GM19023 (cell line): ENCODE results near the gene GPRC5A.
"Not testable (repeated sequence)": the region's sequence is repeated elsewhere in the genome, so short reads cannot be mapped to it uniquely, and the experiment has no call there.

ENCODE experiments used
- ATAC-seq: cut with Tn5 transposase; IDR thresholded peaks from one replicate; pipeline ENCODE4 v1.9.1; 2021; ENCODE audit warnings: mild to moderate bottlenecking, moderate library complexity; ENCODE audit not compliant: unreplicated experiment

The GPRC5A gene, protein sequence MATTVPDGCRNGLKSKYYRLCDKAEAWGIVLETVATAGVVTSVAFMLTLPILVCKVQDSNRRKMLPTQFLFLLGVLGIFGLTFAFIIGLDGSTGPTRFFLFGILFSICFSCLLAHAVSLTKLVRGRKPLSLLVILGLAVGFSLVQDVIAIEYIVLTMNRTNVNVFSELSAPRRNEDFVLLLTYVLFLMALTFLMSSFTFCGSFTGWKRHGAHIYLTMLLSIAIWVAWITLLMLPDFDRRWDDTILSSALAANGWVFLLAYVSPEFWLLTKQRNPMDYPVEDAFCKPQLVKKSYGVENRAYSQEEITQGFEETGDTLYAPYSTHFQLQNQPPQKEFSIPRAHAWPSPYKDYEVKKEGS

DNA sequence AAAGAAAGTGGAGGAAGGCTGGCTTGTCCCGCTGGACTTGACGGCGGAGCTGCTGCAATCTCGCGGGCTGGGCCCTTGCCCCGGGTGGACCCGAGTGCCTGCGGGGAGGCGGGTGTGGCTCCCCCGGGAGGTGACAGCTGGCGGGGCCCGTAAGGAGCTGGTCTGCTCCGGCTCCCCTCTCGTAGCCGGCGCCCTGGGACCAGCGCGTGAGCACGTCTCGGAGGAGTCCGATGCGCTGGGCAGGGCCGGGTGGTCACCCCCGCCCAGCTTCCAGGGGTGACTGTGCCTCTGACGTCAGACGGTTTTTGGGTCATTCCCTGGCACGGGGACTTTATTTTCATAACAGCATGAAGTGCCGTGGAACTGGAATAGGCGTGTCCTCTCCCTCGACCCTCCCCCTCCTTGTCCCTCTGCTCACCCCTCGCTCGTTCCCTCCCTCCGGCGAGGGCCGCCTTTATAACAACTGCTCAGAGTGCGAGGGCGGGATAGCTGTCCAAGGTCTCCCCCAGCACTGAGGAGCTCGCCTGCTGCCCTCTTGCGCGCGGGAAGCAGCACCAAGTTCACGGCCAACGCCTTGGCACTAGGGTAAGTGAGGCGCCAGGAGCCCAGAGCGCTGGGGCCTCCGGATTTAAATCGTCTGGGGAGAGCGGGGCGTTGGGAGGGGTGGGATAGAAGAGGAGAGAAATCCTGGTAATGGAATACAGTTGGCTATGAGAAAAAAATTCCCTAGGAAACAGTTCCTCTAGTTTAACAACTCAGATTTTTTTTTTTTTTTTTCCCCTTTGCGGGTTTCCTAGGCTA lies at the start of gene GPRC5A:
GPRC5A (plus strand) TSS at position 483 of the 801 bp plus-strand sequence. CDS start 16,688 bp downstream, outside the sequence.
- peak; percentile 32 for ATAC-seq

DNA sequence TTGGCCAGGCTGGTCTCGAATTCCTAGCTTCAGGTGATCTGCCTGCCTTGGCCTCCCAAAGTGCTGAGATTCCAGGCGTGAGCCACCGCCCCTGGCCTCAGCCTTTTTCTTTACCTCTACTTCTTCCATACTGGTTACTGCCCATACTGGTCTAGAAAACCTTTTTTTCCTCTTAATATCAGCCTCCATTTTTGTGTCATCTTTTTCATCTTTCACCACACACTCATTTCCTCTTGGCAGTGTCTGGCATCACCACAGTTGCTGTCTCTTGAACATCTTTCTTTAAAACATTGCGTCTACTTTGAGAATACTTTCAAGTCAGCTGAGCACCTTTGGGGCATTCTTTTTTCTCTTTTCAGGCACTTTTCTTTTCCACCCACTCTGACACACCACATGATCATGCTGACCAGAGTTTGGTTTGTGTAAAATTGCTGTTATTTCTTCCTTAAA lies 45.5 kb upstream of the GPRC5A start:
- ATAC-seq, result no peak

DNA sequence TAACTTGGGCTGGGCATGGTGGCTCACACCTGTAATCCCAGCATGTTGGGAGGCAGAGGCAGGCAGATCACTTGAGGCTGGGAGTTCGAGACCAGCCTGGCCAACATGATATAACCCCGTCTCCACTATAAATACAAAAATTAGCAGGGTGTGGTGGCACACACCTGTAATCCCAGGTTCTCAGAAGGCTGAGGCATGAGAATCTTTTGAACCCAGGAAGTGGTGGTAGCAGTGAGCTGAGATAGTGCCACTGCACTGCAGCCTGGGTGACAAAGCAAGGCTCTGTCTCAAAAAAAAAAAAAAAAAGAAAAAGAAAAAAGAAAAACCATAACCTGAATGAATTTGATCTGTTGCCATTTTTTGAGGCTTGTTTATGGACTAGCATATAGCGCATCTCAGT lies 44.6 kb upstream of the GPRC5A start:
- not testable (repeated sequence) for ATAC-seq

DNA sequence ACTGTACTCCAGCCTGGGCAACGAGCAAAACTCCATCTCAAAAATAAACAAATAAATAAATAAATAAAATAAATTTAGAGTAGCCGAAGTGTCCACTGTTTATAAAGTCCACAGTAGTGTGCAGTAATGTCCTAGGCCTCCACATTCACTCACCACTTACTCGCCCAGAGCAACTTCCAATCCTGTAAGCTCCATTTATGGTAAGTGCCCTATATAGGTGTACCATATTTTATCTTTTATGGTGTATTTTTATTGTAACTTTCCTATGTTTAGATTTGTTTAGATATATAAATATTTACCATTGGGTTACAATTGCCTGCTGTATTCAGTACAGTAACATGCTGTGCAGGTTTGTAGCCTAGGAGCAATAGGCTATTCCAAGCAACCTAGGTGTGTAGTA lies 37.9 kb upstream of the GPRC5A start:
- ATAC-seq, result no peak

DNA sequence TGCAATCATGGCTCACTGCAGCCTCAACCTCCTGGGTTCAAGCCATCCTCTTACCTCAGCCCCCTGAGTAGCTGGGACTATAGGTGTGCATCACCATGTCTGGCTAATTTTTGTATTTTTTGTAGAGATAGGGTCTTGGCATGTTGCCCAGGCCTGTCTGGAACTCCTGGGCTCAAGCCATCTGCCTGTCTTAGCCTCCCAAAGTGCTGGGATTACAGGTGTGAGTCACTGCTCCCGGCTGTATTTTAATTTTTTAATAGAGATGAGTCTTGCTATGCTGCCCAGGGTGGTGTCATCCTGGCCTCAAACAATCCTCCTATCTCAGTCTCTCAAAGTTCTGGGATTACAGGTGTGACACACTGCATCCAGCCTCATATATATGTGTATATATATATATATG lies 31.7 kb upstream of the GPRC5A start:
- ATAC-seq, result no peak

DNA sequence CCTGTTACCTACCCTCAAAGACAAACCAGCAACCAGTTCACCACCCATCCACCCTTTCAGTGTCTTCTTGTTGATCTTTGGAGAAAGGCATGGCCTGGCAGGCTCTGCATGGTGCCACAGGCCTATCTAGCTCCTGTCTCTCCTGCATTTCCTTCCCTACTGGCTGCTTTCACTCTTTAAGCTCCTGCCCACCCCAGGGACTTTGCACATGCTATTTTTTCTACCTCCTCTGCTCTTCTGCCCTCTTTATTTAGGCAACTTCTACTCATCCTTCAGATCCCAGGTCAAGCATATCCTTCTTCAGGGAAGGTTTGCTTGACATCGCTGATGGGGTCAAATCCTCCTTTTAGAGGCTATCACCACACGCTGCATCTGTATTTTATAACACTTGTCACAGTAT lies 27.1 kb upstream of the GPRC5A start:
- no peak for ATAC-seq

DNA sequence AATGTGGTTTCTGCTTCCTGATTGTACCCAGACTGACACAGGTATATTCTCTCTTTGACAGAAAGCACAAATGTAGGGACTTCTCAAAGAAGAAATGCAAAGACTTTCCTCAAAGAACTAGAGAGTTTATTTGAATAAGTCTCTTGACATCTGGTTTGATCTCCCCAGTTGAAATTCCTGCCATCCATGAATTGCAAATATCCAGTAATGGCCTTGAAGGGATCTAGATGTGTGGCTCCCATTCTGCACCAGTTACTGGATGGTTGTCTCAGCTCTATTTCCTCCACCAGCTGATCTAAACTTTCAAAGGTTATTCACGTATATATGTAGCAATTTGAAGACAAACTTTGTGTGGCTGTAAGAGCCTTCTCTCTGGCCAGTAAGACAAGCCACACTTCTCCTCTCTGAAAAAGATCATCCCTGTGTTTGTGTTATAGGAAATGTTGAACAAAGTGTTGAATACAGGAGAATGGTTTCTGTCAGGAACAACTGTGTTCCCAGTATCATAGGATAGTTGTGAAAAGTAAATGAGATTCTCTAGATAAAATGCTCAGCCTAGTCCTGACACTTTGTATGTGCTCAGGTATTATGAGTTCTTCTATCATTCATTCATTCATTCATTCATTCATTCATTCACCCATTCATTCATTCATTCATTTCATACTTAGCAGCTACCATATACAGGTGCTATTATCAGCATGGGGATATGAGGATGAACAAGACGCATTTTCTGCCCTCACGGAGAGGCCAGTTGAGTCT lies 22.7 kb upstream of the GPRC5A start:
- no peak for ATAC-seq

DNA sequence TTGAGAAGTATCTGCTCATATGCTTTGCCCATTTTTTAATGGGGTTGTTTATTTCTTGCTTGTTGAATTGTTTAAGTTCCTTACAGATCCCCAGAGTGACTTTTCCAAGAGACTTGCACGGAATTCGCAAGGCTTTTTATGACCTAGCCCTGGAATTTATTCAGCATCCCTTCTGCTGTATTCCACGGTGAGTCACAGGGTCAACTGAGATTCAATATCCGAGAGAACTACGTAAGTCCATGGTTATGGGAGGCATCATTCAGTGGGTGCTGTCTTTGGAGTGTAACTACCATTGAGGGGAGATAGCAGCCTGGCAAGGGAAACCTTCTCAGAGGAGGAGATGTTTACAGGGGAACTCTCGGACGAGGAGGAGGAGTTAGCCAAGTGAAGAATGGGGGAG lies 20.9 kb upstream of the GPRC5A start:
- ATAC-seq, result no peak

DNA sequence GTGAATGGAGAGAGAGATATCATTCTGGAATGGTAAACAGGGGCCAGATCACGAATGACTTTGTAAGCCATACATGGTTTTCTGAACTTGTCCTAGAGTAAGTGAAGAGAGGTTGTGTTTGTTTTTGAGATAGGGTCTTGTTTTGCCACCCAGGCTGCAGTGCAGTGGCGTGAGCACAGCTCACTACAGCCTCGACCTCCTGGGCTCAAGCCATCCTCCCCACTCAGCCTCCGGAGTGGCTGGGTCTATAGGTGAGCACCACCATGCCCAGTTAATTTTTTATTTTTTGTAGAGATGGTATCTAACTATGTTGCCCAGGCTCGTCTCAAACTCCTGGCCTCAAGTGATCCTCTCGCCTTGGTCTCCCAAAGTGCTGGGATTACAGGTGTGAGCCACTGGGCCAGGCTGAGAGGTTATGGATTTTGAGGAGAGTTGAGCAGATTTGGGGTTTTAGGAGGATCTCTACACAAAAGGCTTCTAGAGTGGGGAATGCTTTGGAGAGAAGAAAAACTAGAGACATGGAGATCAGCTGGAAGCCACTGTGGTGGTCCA lies 19.7 kb upstream of the GPRC5A start:
- no peak for ATAC-seq

DNA sequence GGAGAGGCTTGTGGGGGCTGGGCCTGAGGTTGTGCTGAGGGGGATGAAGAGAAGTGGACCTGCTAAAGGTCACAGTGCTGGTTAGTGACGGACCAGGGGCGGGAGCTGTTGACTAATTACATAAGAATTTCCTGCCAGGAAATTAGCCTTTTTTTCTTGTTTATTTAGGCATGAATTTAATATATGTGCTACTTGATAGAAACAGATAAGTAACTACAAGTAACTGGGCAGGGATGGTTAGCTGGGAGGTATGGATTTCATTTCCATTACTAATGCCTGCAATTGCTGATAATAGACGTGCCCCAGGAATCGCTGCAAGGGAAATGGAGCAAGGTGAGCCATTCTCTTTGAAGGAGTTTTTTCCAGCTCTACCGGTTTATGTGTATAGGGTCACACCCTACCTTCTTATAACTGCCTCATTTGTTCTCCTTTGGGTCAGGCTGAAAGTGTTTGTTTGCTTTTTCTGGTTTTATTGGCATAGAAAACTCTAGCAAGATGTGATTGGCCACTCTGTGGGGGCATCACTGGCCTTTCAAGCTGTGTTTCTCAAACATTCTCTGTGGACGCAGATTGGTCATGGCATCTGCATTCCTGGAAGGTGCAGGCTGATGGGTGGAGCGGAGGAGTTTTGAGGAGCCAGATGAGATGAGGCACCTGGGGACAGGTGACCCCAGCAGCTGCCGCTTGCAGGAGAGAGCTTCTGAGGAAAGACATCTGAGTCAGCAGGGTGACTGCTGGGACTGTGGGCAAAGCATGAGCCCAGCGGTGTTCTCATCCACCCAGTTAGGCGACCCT lies 19.0 kb upstream of the GPRC5A start:
- ATAC-seq, result no peak

DNA sequence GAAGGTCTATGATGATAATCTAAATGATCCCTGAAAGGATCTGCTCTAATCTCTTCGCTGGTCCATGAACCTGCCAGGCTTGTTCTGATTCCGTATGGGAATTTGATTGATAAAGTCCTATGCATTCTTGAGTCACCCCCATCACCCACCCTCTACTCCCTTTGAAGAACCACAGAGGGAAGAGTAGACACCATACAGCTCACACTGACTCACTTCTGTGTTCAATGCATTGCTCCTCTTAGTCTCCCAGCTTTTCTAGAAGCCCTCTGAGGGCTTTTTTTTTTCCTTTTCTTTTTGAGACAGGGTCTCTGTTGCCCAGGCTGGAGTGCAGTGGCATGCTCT lies 18.5 kb upstream of the GPRC5A start:
- no peak for ATAC-seq

DNA sequence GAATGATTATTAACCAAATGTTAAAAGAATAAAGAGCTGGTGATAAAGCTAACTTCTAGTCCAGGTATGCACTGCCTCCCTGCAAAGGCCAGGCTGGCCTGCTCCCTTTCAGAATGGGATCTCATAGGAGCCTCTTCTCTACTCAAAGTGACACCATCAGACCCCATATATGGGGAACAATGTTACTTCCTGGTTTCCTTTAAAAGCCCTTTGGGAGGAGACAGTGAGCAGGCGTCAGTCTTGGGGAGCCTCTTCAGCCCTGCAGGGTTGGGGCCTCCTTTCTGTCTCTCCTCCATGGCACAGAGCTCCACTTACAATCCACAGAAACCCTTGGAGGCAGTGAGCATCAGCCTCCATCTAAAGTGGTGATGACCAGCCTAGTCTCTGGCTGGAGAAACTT lies 17.3 kb upstream of the GPRC5A start:
- ATAC-seq, result no peak

DNA sequence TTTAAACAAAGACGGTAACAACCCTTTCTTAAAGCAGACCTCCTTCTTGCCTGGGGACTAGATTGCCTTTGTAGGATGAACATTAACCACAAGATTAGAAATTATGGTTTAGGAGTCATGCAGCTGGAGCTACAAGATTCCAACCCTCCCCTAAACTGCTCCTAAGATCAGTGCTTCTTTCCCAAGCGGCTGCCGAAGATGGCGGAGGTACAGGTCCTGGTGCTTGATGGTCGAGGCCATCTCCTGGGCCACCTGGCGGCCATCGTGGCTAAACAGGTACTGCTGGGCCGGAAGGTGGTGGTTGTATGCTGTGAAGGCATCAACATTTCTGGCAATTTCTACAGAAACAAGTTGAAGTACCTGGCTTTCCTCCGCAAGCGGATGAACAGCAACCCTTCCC lies 16.1 kb upstream of the GPRC5A start:
- ATAC-seq, result not testable (repeated sequence)

DNA sequence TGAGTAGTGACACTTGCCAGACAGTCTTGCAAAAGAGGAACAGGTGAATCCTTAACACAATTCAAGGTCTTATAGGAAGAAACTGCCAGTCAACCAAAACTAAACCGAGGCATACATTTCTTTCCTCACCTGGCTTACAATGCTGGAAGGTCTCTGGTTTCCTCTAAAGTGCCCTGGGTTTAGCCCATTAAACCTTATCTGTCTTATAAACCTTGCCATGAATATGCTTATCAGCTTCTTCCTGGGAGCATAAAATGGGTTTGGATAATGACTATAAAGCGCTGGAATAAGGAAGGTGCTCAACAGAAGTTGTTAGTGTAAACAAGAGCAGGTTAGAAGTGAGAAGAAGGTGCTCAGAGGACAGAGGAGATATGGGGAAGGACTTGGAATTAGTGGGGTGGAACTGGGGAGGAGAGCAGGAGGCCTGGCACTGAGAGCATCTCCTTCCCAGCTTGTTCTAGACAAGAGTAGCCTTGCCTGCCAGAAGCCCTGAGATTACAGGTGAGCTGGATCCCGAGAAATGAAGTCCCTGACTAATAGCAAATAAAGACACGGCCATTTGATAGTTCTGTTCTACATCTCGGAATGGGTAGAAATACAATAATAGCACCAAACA lies 14.1 kb upstream of the GPRC5A start:
- ATAC-seq, result no peak

DNA sequence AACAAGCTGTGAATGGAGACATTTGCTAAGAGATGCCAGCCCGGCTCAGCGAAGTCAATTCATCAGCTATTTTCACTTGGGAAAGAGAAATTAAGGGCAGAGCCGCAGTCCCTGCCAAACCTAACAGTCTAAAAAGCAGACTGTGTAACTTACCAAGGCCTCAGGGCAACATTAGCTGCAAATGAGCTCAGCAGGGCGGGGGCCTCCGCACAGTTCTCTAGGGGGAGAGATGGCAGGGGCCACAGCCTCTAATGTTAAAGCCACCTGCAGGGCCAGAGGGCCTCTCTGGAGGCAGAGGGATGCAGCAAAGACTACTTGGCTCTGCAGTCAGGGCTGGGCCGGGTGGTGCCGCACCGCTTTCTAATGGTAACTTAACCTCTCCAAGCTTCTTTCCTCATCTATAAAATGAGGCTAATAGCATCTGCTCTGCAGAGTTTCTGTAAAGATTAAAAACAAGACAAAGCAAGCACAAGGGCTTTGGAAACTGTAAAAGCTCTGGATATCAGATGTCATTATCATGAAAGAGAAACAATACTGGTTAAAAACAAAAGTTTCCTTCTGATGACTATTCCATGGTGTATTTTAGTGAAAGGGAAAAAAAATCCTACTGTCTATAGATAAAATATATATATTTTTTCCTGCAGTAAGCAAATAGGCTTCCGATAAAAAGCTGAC lies 13.4 kb upstream of the GPRC5A start:
- ATAC-seq, result no peak

DNA sequence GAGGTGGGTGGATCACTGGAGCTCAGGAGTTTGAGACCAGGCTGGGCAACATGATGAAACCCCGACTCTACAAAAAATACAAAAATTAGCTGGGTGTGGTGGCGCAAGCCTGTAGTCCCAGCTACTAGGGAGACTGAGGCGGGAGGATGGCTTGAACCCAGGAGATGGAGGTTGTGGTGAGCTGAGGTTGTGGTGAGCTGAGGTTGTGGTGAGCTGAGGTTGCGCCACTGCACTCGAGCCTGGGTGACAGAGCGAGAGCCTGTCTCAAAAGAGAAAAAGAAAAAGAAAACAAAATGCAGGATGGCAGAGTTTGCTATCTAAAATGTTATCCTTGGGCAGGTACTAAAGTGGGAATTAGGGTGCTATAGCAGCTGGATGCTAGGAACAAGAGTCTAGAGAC lies 10.8 kb upstream of the GPRC5A start:
- no peak for ATAC-seq

DNA sequence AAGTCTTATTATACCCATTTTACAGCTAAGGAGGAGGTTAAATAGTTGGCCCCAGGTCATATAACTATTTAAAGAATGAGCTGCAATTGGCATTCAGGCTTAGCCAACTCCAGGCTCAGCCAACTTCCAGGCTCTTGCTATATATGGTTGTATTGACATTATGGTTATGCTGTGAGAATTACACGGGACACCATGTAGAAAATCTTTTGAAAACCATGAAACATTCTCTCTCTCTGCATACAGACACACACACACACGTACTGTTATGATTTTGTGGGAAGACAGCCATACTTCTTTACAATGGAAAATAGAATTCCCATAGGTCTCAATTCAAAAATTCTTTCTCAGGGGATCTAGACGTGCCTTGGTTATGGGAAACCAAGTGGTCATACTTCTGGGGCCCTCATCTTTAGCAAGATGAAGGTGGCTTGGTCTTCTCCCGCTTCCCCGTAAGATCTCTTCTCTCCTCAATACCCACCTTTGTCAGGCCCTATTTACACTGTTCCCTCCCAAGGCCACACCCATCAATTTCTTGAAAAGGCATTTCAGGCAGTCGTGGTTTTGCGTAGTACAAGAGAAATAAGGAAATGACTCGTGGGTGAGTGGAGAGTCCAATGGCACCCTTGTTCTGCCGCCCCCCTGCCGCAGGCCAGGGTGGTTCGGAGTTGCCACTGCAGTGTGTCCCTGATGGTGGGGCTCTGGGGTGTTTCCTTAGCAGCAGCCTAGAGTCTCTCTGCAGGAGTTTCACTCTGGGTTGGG lies 10.0 kb upstream of the GPRC5A start:
- ATAC-seq, result no peak

DNA sequence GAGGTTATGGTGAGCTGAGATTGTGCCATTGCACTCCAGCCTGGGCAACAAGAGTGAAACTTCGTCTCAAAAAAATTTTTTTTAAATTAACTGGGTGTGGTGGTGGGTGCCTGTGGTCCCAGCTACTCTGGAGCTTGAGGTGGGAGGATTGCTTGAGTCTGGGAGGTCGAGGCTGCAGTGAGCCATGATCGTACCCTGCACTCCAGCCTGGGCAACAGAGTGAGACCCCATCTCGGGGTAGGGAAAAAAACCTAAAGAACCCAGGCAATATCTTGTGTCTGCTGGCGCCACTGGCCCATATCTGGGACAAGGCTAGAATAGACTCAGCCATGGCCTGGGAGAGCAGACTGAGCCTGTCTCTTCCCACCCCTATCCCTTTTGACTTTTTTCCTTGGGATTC lies 9.1 kb upstream of the GPRC5A start:
- no peak for ATAC-seq
